ENCODE results near the gene POLA1.

POLA1 gene

GRCh38 chrX:24965372-24965771 lies 271.7 kb downstream of the POLA1 start:
- no peak for DNase-seq
- TF ChIP-seq POLR2A (IDR thresholded peaks at IDR 0.05; ENCODE audit: low read length) (no peak), GATA1 (IDR thresholded peaks at IDR 0.05; ENCODE audit: low read depth, low read length) (no peak)

GRCh38 chrX:24969812-24970211 lies 276.1 kb downstream of the POLA1 start:
- no peak for DNase-seq
- TF ChIP-seq POLR2A (IDR thresholded peaks at IDR 0.05; ENCODE audit: low read length) = no peak
- TF ChIP-seq GATA1 (IDR thresholded peaks at IDR 0.05; ENCODE audit: low read depth, low read length) = no peak

- no peak for DNase-seq
- TF ChIP-seq POLR2A (IDR thresholded peaks at IDR 0.05; ENCODE audit: low read length) (no peak), GATA1 (IDR thresholded peaks at IDR 0.05; ENCODE audit: low read depth, low read length) (no peak)
These were observed 285.4 kb downstream of the POLA1 start for GRCh38 chrX:24979081-24979480.

GRCh38 chrX:24981030-24981429 lies 287.3 kb downstream of the POLA1 start:
- DNase-seq = no peak
- no peak for TF ChIP-seq POLR2A (IDR thresholded peaks at IDR 0.05; ENCODE audit: low read length)
- TF ChIP-seq GATA1 (IDR thresholded peaks at IDR 0.05; ENCODE audit: low read depth, low read length) = no peak

- DNase-seq = no peak
- TF ChIP-seq GATA1 (IDR thresholded peaks at IDR 0.05; ENCODE audit: low read depth, low read length) = no peak
- TF ChIP-seq POLR2A (IDR thresholded peaks at IDR 0.05; ENCODE audit: low read length) = no peak
These were observed 288.7 kb downstream of the POLA1 start for GRCh38 chrX:24982306-24982965.

- no peak for DNase-seq
- TF ChIP-seq POLR2A (IDR thresholded peaks at IDR 0.05; ENCODE audit: low read length) (no peak), GATA1 (IDR thresholded peaks at IDR 0.05; ENCODE audit: low read depth, low read length) (no peak)
These were observed 290.2 kb downstream of the POLA1 start for GRCh38 chrX:24983931-24984330.

GRCh38 chrX:24985120-24985519 lies 291.4 kb downstream of the POLA1 start:
- no peak for TF ChIP-seq GATA1 (IDR thresholded peaks at IDR 0.05; ENCODE audit: low read depth, low read length)
- no peak for TF ChIP-seq POLR2A (IDR thresholded peaks at IDR 0.05; ENCODE audit: low read length)
- no peak for DNase-seq

- no peak for TF ChIP-seq GATA1 (IDR thresholded peaks at IDR 0.05; ENCODE audit: low read depth, low read length)
- no peak for TF ChIP-seq POLR2A (IDR thresholded peaks at IDR 0.05; ENCODE audit: low read length)
- no peak for DNase-seq
These were observed 294.0 kb downstream of the POLA1 start for GRCh38 chrX:24987731-24988130.

- DNase-seq = no peak
- no peak for TF ChIP-seq POLR2A (IDR thresholded peaks at IDR 0.05; ENCODE audit: low read length)
- TF ChIP-seq GATA1 (IDR thresholded peaks at IDR 0.05; ENCODE audit: low read depth, low read length) = no peak
These were observed 294.6 kb downstream of the POLA1 start for GRCh38 chrX:24988314-24988713.

- TF ChIP-seq POLR2A (IDR thresholded peaks at IDR 0.05; ENCODE audit: low read length) = no peak
- TF ChIP-seq GATA1 (IDR thresholded peaks at IDR 0.05; ENCODE audit: low read depth, low read length) = no peak
- no peak for DNase-seq
These were observed 296.8 kb downstream of the POLA1 start for GRCh38 chrX:24990535-24990934.

- DNase-seq = no peak
- TF ChIP-seq POLR2A (IDR thresholded peaks at IDR 0.05; ENCODE audit: low read length) (no peak), GATA1 (IDR thresholded peaks at IDR 0.05; ENCODE audit: low read depth, low read length) (no peak)
These were observed 300.2 kb downstream of the POLA1 start for GRCh38 chrX:24993879-24994278.

- no peak for DNase-seq
- no peak for TF ChIP-seq POLR2A (IDR thresholded peaks at IDR 0.05; ENCODE audit: low read length)
- no peak for TF ChIP-seq GATA1 (IDR thresholded peaks at IDR 0.05; ENCODE audit: low read depth, low read length)
These were observed 302.5 kb downstream of the POLA1 start for GRCh38 chrX:24996096-24996709.

- TF ChIP-seq POLR2A (IDR thresholded peaks at IDR 0.05; ENCODE audit: low read length) (no peak), GATA1 (IDR thresholded peaks at IDR 0.05; ENCODE audit: low read depth, low read length) (no peak)
- no peak for DNase-seq
These were observed 305.8 kb downstream of the POLA1 start for GRCh38 chrX:24999511-24999910.

- no peak for DNase-seq
- no peak for TF ChIP-seq GATA1 (IDR thresholded peaks at IDR 0.05; ENCODE audit: low read depth, low read length)
- TF ChIP-seq POLR2A (IDR thresholded peaks at IDR 0.05; ENCODE audit: low read length) = no peak
These were observed 308.3 kb downstream of the POLA1 start for GRCh38 chrX:25001808-25002660.

Measured in erythroblast (primary cell).